GM21447 (cell line): ENCODE data around the gene PFDN5.
A peak's percentile ranks its signal among the peaks of the same experiment; 100 is the strongest.
"Not testable (repeated sequence)": the region's sequence is repeated elsewhere in the genome, so short reads cannot be mapped to it uniquely, and the experiment has no call there.

Experiments
- ATAC-seq: cut with Tn5 transposase; IDR thresholded peaks from one replicate; pipeline ENCODE4 v1.9.1; 2021; ENCODE audit not compliant: unreplicated experiment

PFDN5 gene

GRCh38 chr12:53326460-53327185 lies 31.3 kb downstream of the PFDN5 start:
- no peak for ATAC-seq

GRCh38 chr12:53327435-53328042 lies 32.2 kb downstream of the PFDN5 start:
- ATAC-seq = no peak

GRCh38 chr12:53328043-53328435 lies 32.7 kb downstream of the PFDN5 start:
- ATAC-seq = no peak

DNA sequence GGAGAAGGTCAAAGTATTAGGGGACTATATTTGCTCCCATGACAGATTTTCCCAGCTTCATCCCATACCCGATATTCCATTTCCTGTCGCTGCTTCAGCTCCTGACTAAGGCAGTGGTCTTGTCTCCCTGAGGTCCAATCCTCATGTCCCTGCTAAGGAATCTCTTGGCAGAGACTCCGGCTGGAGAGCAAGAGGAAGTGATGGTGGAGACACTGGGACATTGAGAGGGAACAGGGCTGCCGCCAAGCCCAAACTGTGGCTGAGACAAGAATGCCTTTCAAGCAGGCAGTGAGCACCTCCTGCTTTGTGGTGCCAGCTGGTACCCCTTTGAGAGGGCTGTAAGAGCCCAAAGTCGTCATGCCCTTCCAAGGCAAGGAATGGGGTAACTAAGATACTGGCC lies 35.3 kb downstream of the PFDN5 start:
- no peak for ATAC-seq

GRCh38 chr12:53332339-53332738 lies 37.0 kb downstream of the PFDN5 start:
- not testable (repeated sequence) for ATAC-seq

DNA sequence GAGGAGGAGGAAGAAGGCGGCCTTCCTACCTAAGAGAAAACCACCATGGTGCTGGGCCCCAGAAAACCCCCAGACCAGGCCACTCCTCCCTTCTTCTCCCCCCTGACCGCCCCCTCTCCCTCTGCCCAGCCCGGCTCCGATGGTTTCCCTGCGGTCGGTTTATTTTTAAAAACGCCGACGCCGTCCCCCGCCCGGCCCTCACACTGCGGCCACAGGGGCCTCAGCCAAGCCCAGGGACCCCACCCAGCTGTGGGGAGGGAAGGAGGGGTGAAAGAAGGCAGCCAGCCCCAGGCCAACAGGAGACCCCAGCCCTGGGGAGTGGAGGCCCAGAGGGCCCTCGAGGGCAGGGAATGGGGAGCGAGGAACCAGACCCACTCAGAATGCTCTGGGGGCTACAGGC lies 37.4 kb downstream of the PFDN5 start:
- ATAC-seq = no peak

GRCh38 chr12:53333289-53333688 lies 37.9 kb downstream of the PFDN5 start:
- no peak for ATAC-seq

GRCh38 chr12:53333845-53334244 lies 38.5 kb downstream of the PFDN5 start:
- no peak for ATAC-seq

- no peak for ATAC-seq
Observed at GRCh38 chr12:53334822-53335221, 39.5 kb downstream of the PFDN5 start.

DNA sequence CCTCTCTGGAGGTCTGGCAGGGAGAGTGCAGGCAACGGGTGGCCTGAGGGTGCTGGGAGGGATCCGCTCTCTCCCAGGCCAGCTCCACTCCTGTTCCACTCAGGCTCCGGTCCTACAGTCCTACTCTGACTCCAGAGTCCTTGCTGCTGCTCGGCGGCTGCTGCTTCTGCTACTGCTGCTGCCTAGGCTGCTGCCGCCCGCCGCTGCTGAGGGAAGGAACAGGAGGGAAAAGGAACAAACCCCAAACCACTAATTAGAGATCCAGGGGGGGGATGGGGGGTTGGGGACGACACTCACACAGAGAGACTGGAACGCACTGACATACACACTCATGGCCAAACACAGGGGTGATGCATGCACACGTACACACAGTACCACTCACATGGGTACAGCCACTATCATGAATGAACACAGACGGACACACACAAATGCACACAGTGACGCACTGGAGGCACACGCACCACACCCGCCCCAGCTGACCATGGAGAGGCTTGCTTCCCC lies 40.9 kb downstream of the PFDN5 start, which contains the start of gene SP7:
Gene SP7, minus strand, starts transcription at position 174 of the 501 bp plus-strand sequence. CDS start 708 bp downstream, outside the sequence.
- ATAC-seq = no peak

DNA sequence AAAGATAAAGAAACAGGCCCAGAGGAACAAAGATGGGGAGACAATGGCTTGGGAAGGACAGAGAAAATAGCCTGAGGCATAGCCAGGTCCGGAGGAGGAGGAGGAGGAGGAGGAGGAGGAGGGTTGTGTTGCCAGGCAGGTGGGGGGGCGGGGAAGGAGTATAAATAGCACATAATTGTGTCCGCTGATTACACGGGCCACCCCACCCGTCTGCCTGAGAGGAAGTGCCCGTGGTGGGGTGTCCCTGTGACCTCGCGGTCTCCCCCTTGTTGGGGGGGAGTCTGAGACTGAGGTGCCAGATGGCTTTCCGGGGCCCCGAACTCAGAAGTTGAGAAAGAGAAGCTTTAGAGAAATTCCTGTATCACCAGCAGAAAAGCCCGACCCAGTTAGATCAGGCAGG lies 42.7 kb downstream of the PFDN5 start:
- ATAC-seq = no peak

- ATAC-seq = no peak
Observed at GRCh38 chr12:53338916-53339315, 43.6 kb downstream of the PFDN5 start.

DNA sequence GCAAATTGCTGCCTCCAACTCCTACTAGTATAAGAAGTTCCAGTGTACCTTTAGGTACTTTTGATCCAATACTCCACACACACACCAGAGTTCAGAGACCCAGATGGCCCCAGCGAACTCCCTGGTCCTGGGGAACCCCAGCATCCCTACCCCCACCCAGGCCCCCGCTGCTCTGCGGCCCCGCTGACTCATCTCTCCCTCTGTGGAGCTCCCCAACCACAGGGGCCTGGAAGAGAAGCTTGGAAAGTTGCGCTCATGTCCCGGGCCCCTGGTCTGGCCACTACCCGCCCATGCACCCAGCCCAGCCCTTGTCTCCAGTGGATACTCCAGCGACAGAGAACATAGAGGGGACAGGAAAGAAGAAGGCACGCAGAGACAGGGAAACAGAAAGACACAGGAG lies 45.1 kb downstream of the PFDN5 start:
- no peak for ATAC-seq

- ATAC-seq = no peak
Observed at GRCh38 chr12:53343449-53343848, 48.1 kb downstream of the PFDN5 start.

DNA sequence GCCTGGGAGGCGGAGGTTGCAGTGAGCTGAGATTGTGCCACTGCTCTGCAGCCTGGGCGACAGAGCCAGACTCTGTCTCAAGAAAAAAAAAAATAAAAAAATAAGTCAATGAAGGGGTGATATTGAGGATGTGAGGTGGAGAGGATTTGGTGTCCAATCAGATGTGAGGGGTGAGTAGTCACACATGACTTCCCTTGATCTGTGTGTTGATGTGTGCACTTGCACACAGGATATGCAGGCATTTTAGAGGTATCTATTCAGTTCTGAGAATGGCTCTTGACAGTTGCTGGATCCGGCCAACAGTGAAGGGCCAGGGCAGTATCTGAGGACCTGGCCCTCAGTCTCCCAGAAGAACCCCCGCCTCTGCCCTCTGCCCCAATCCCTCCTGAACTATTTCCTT lies 48.6 kb downstream of the PFDN5 start:
- no peak for ATAC-seq

DNA sequence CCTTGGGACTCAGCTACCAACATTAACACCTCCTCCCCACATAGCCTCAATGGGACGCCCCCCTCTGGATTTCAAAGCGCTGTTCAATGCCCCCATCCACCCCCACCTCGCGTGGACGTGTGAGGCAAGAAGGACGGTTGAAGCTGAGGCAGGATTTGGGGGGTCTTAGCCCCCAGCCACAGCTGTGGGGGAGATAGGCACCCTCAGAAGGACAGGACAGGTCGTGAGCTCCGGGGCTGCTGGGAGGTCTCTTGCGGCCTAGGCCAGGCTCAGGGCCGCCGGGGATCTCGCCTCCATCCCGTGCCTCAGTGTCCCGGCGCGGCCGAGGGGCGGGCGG lies 49.1 kb downstream of the PFDN5 start:
- ATAC-seq = no peak

DNA sequence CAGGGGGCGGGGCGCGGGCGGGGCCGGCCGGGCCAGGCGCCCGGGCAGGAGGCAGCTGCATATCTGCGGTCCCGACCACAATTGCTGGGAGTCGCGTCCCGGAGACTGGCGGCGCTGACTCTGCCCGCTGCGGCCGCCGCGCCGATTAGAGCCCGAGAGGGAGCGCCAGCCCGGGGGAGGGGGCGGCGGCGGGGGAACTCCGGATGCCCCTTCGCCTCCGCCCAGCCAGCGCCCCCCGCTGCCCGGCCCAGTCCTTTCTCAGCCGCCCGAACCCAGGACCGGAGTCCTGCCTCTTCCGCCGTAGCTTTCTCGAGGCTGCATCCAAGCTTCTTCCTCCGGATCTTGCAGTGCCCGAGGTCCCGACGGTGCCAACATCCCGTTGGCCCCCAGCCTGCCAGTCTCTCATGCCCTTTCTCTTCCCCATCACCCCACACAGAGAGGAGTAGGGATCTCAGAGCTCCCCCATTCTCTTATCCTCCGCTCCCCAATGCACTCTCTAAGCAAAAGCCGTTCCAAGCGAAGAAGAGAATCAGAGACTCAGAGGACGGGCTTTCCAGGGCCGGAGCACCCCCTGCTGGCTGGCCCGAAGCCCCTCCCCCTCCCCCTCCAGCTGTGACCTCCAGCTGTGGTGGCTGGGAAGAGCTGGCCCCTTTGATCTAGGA lies 49.6 kb downstream of the PFDN5 start:
- peak; percentile 86 for ATAC-seq

GRCh38 chr12:53345486-53346188 lies 50.3 kb downstream of the PFDN5 start:
- ATAC-seq = no peak

DNA sequence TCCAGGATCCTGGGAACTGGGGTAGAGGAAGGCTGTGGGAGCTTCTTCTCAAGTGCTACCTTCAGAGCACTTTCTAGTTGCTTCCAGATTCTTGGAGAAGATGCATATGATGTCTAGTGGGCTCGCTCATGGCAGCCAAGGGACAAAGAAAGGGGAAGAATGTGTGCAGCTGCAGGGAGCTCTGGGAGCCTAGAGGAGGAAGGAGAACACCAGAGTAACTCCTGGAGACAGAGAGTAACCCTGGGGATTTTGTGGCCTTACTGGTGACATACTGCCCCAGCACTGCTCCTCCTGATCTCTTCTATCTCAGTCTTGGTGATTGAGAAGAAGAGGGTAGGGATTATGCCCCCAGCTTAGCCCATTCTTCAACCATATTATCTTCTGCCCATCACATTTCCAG lies 51.1 kb downstream of the PFDN5 start:
- no peak for ATAC-seq

DNA sequence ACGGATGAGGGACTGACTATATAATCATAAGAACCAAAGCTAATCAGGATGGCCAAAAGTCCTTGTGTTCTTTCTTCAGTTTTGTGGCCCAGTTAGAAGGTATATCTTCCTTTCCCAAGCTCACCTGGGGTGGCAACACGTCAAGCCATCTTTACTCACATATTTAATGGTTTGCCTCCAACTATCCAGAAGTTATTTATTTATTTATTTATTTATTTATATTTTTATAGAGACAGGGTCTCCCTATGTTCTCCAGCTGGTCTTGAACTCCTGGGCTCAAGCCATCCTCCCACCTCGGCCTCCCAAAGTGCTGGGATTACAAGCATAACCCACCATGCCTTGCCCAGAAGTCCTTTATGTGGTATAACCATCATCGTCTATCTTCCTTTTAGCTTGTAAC lies 52.6 kb downstream of the PFDN5 start:
- ATAC-seq = no peak
